Fibroblast of lung (primary cell): ENCODE results near the gene FBXL17. TPM values are rescaled to one million over a fixed set of nuclear protein-coding genes. Genes with fewer than 3 reads are reported as not detected.

ENCODE experiments used
- DNase-seq, 2 donors: peaks; one replicate each; pipeline versions ENCODE4 v3.0.0 to v3.0.0-alpha.2; 2010; ENCODE audit warnings: low read depth in 2 of 2
- H2AFZ ChIP-seq: 2 replicates; pipeline ENCODE4 v1.5.1; 2012; ENCODE audit warnings: low read length, control low read depth, inconsistent platforms
- H3K27ac ChIP-seq: 2 replicates; pipeline ENCODE4 v1.5.1; 2011; ENCODE audit warnings: low read length, control low read depth; ENCODE audit not compliant: insufficient read depth
- H3K27me3 ChIP-seq: 2 replicates; pipeline ENCODE4 v1.5.1; 2011; ENCODE audit warnings: mild to moderate bottlenecking, low read length; ENCODE audit not compliant: control insufficient read depth, insufficient read depth
- H3K36me3 ChIP-seq: 2 replicates; pipeline ENCODE4 v1.5.1; 2011; ENCODE audit warnings: low read length; ENCODE audit not compliant: control insufficient read depth, insufficient read depth
- H3K4me1 ChIP-seq: 2 replicates; pipeline ENCODE4 v1.5.1; 2011; ENCODE audit warnings: low read length; ENCODE audit not compliant: control insufficient read depth, insufficient read depth; ENCODE audit errors: extremely low read depth
- H3K4me2 ChIP-seq: 2 replicates; pipeline ENCODE4 v1.5.1; 2011; ENCODE audit warnings: low read length, control low read depth; ENCODE audit not compliant: insufficient read depth; ENCODE audit errors: extremely low read depth
- H3K4me3 ChIP-seq, 4 experiments: fragments of 200-600 bp in 1 of 4; sonication (generic) in 1 of 4; replicated peaks in 1 of 4; 2 replicates each; pipeline ENCODE4 v1.5.1; 2011 to 2016; ENCODE audit warnings: low read length in 4 of 4, low read depth in 3 of 4, mild to moderate bottlenecking in 3 of 4, control low read depth in 2 of 4, inconsistent platforms in 1 of 4, mixed read lengths in 1 of 4; ENCODE audit not compliant: insufficient read depth in 1 of 4; ENCODE audit errors: control extremely low read depth in 1 of 4
- H3K79me2 ChIP-seq: 2 replicates; pipeline ENCODE4 v1.5.1; 2012; ENCODE audit warnings: mild to moderate bottlenecking, low read length, inconsistent platforms; ENCODE audit not compliant: control insufficient read depth, insufficient read depth
- H3K9ac ChIP-seq: 2 replicates; pipeline ENCODE4 v1.5.1; 2011; ENCODE audit warnings: mild to moderate bottlenecking, low read length, control low read depth; ENCODE audit not compliant: insufficient read depth
- H3K9me3 ChIP-seq: 2 replicates; pipeline ENCODE4 v1.5.1; 2012; ENCODE audit warnings: low read depth, low read length; ENCODE audit not compliant: control insufficient read depth, insufficient read depth
- H4K20me1 ChIP-seq: 2 replicates; pipeline ENCODE4 v1.5.1; 2011; ENCODE audit warnings: low read length; ENCODE audit not compliant: control insufficient read depth, insufficient read depth; ENCODE audit errors: extremely low read depth
- EZH2 ChIP-seq: IDR thresholded peaks from 2 replicates; pipeline ENCODE4 v1.5.1; 2012; ENCODE audit warnings: low read length, control low read depth, mild to moderate bottlenecking; ENCODE audit errors: missing control alignments
- polyA plus RNA-seq, 2 donors: library from polyadenylated mRNA; depleted of rRNA in 1 of 2; stranded (reverse) in 1 of 2; unstranded in 1 of 2; fragments of >200 nt; gene quantifications; 2 replicates each; pipeline ENCODE4 v1.2.1, GENCODE V29; 2011 to 2012; ENCODE audit warnings: missing spikeins in 1 of 2
- total RNA-seq: library from RNA; depleted of rRNA; stranded (reverse); fragments of >200 nt; gene quantifications from 2 replicates; pipeline ENCODE4 v1.2.1, GENCODE V29; 2014
- TF ChIP-seq, protein P1 (sequence below), 2 donors: IDR thresholded peaks in 1 of 2; conservative IDR thresholded peaks in 1 of 2; 1 replicate in 1 of 2; 2 replicates in 1 of 2; pipeline ENCODE4 v1.5.1; 2011 to 2012; ENCODE audit warnings: low read length in 2 of 2, control low read depth in 1 of 2, inconsistent platforms in 1 of 2, low read depth in 1 of 2, mild to moderate bottlenecking in 1 of 2

The FBXL17 gene
- total and polyA plus RNA-seq, 2 donors (not counting 1 experiment from before 2014, with no cell fraction given): 7.1 to 8.3 TPM

DNA sequence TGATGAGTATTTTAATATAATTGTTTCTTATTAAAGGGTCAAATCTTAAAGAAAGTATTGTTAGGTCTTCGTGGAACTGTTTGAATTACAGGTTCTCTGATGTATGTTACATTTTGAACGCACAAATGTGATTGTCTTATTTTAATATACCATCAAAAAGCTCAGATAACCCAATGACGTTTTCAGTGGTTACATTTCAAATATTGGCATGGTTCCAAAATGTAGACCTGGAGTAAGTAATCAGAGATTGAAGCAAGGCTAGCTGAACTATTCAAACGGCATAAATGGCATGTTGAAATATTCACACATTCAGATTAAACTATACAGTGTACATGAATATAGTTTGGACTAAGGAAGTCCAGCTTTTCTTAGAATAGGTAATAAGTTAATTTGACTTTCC, 429.4 kb downstream of the FBXL17 start:
- Histone ChIP-seq H3K4me3 (no peak overlapping the region), H4K20me1 (no peaks in the 10 kb centered on the region), H3K36me3 (no peaks in the 10 kb centered on the region), H3K9me3 (no peaks in the 10 kb centered on the region), H3K9ac (no peak overlapping the region), H3K79me2 (no peaks in the 10 kb centered on the region), H3K27ac (no peak overlapping the region), H3K4me1 (no peaks in the 10 kb centered on the region), H3K27me3 (no peaks in the 10 kb centered on the region), H3K4me2 (no peak overlapping the region), H2AFZ (no peak overlapping the region)
- DNase-seq: no peak
- TF ChIP-seq, protein P1, sequence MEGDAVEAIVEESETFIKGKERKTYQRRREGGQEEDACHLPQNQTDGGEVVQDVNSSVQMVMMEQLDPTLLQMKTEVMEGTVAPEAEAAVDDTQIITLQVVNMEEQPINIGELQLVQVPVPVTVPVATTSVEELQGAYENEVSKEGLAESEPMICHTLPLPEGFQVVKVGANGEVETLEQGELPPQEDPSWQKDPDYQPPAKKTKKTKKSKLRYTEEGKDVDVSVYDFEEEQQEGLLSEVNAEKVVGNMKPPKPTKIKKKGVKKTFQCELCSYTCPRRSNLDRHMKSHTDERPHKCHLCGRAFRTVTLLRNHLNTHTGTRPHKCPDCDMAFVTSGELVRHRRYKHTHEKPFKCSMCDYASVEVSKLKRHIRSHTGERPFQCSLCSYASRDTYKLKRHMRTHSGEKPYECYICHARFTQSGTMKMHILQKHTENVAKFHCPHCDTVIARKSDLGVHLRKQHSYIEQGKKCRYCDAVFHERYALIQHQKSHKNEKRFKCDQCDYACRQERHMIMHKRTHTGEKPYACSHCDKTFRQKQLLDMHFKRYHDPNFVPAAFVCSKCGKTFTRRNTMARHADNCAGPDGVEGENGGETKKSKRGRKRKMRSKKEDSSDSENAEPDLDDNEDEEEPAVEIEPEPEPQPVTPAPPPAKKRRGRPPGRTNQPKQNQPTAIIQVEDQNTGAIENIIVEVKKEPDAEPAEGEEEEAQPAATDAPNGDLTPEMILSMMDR (conservative IDR thresholded peaks at IDR 0.05 in 1 of 2, IDR thresholded peaks at IDR 0.05 in 1 of 2; ENCODE audit: low read depth in 1 of 2, low read length in 2 of 2): no peak
- no peak for TF ChIP-seq EZH2

DNA sequence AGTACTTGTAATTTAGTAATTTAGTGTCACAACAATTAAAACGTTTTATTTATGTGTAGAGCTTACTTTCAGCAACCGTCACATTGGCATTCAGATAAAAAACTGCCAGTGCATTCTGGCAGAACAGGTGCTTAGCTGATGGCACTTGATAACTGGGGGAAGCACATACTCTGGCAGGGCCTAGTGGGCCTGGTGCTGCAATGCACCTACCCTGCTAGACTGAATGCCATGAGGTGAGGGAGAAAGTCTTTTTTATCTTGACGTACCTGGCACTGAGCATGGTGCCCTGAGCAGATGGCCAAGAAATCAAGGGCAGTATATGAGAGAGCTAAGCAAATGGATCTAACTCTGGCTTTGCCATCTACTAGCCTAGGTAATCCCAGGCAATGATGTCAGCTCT, 430.6 kb downstream of the FBXL17 start:
- Histone ChIP-seq H3K27me3 (no peaks in the 10 kb centered on the region), H3K79me2 (no peaks in the 10 kb centered on the region), H3K4me2 (no peak overlapping the region), H4K20me1 (no peaks in the 10 kb centered on the region), H3K27ac (no peak overlapping the region), H3K9ac (no peak overlapping the region), H3K4me1 (no peaks in the 10 kb centered on the region), H3K9me3 (no peaks in the 10 kb centered on the region), H3K36me3 (no peaks in the 10 kb centered on the region), H3K4me3 (no peak overlapping the region), H2AFZ (no peak overlapping the region)
- no peak for DNase-seq
- no peak for TF ChIP-seq EZH2
- TF ChIP-seq, protein P1 (conservative IDR thresholded peaks at IDR 0.05 in 1 of 2, IDR thresholded peaks at IDR 0.05 in 1 of 2; ENCODE audit: low read depth in 1 of 2, low read length in 2 of 2): no peak

DNA sequence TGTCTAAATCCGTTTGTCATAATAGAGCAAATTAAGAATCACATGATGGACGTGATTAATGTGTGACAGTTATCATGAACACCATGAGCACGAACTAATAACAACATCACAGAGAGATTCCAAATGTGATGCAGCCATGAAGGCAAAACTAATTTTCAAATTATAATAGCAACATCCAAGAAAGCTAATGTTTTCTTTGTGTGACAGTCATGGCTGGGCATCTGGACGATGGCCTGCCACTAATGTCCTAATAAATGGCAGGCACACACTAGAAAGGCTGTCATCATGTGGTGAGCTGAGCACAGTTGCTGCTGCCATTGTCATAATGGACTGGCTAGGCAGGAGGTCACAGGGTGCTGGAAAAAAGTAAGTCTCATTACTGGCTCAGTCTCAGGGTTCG, 431.1 kb downstream of the FBXL17 start:
- Histone ChIP-seq H2AFZ (no peak overlapping the region), H3K9me3 (no peaks in the 10 kb centered on the region), H3K9ac (no peak overlapping the region), H3K27ac (no peak overlapping the region), H3K79me2 (no peaks in the 10 kb centered on the region), H3K27me3 (no peaks in the 10 kb centered on the region), H3K36me3 (no peaks in the 10 kb centered on the region), H4K20me1 (no peaks in the 10 kb centered on the region), H3K4me1 (no peaks in the 10 kb centered on the region), H3K4me3 (no peak overlapping the region), H3K4me2 (no peak overlapping the region)
- TF ChIP-seq, protein P1 (conservative IDR thresholded peaks at IDR 0.05 in 1 of 2, IDR thresholded peaks at IDR 0.05 in 1 of 2; ENCODE audit: low read depth in 1 of 2, low read length in 2 of 2): no peak
- no peak for TF ChIP-seq EZH2
- no peak for DNase-seq
